NCI-H1694 treated with DMSO at 0.1 percent for 48 hours (cell line): ENCODE data around the gene TBC1D19.

Experiments used
- DNase-seq: peaks from one replicate; lab custom pipeline; 2025; lab: John Stamatoyannopoulos, UW

TBC1D19 gene

DNA sequence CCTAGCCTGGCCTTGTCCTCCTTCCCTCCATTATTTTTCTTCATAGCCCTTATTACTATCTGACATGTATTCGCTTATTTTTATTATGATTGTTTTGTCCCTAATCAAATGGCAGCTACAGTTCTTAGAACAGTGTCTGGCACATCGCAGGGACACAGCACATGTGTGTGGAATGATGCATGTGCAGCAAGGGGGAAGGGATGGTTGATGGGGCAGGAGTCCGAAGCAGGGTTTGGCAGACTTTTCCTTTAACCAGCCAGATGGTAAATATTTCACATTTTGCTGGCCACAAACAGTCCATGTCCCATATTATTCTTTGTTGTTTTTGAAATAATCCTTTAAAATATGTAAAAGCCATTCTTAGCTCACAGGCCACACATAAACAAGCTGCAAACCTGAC is 148.5 kb downstream of the TBC1D19 start:
- DNase-seq = no peak

- DNase-seq = no peak
Measured at GRCh38 chr4:26736621-26737020, 152.7 kb downstream of the TBC1D19 start.

- DNase-seq = no peak
Measured at GRCh38 chr4:26737385-26737784, 153.5 kb downstream of the TBC1D19 start.

DNA sequence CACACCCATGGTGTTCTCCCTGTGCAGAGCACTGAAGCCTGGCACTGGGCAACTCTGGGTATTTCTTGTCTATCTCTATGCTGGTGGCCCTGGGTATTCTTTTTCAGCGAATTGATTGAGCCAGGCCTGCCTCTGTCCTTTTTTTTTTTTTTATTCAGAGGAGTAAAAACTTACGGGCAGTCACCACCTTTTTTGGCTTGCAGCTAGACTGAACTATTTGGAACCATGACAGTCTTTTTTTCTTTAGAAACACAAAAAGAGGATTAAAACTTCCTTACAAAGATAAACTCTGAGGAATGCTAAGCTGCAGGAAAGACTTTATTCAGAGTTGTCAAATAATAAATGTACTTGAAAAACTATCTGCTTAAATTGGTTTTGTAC is 157.6 kb downstream of the TBC1D19 start:
- DNase-seq = no peak

GRCh38 chr4:26746802-26747213 is 162.9 kb downstream of the TBC1D19 start:
- no peak for DNase-seq

DNA sequence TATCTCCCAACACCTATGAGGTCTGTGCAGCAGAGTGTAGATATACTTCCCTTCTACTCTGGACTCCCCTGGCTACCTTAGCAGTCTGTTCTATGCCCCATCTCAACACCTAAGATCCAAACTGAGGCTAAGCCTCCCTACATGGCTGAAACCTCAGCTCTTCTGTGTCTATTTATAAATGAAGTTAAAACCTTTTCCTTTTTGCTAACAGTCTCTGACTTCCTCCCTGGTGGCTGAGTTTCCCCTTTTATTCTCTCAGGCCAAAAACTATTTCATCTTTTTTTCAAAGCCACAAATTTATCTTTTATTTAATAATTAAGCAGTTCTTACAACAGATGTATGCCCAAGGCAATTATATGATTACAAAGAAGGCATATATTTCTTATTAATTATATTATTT is 164.9 kb downstream of the TBC1D19 start:
- DNase-seq = no peak

DNA sequence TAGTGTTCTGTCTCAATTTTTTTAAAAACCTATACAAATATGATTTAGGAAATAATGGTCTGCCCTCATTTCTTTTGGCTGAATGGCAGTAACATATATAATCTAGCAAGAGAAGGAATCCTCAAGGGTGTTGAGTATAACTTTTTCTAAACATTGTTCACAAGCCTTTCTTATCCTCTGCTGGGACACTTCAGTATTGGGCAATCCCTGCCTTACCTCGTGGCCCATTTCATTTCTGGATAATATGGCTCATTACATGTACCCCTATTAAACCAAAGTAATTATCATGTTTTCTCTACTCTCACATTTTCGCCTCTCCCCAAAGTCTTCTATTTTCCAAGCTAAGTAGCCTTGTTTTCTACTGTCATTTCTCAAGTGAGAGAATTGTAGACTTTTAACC is 166.0 kb downstream of the TBC1D19 start:
- DNase-seq = no peak

DNA sequence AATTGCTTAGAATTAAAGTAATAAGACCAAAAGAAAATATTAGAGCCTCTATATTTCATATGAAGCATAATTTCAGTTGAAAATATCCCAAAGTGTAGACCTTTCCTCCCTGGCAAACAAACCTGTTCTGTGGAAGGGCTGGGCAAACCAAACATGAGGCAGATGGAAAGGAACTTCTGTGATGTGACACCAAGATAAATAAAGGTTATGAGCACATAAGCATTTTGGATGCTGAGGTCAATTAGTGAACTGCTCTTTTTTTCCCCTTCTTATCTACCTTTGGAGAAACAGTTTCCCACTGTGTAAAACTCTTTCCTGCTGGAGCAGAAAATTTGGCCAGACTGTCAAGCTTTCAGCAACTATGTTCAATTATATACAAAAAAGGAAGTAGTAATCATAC is 167.1 kb downstream of the TBC1D19 start:
- no peak for DNase-seq

DNA sequence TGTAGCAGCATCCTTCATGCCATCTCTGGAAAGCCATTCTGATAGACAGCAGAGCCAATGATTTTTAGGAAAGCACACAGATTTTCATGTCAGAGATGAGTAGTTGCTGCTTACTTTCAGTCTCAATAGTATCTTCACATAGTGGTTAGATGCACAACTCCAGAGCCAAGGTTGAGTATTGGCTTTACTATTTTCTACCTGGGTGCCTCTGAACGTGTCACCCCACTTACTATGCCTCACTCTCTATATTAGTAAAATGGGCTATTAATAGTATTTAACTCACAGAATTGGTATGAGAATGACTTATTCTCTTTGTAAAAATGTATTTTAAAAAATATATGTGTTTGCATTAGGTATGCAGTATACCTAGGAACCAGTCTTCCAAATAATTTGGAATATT is 168.0 kb downstream of the TBC1D19 start:
- DNase-seq = no peak

- no peak for DNase-seq
Measured at GRCh38 chr4:26753187-26753586, 169.3 kb downstream of the TBC1D19 start.

GRCh38 chr4:26753617-26754016 is 169.7 kb downstream of the TBC1D19 start:
- DNase-seq = no peak

GRCh38 chr4:26757751-26758150 is 173.9 kb downstream of the TBC1D19 start:
- no peak for DNase-seq

DNA sequence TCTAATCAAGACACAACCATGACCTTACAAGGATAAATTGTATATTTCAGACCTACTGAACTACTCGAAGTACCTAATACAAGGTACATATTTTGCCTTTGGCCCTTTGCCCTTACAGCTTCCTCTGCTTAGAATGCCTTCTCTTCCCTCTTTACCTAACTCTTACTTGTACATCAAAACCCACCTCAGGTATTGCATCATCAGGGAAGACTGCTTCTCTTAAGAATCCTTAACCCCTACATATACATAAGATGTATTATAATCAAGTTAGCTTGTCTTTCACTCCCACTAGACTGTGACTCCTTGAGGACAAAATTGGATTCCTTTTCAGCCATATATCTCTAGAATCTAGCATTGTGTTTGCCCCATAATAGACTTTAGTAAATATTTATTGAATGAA is 175.0 kb downstream of the TBC1D19 start:
- no peak for DNase-seq

GRCh38 chr4:26762650-26763049 is 178.8 kb downstream of the TBC1D19 start:
- no peak for DNase-seq

GRCh38 chr4:26763063-26763462 is 179.2 kb downstream of the TBC1D19 start:
- no peak for DNase-seq

DNA sequence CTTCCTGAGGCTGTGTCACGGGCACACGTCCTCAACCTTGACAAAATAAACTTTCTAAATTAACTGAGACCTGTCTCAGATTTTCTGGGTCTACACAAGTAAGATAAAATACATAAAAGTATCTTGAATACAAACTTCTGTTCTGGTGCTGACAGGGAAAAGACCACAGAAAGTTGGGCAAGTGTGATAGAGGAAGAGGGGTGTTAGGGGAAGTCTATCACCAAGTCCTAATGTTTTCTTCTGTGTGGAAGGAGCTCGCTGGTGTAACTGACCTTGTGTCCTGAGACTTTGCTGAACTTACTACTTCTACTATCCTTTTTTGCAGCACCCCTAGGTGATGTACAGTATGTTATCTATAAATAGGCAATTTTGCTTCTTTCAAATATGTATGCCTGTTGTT is 179.8 kb downstream of the TBC1D19 start:
- DNase-seq = no peak

- DNase-seq = no peak
Measured at GRCh38 chr4:26764231-26764630, 180.3 kb downstream of the TBC1D19 start.

DNA sequence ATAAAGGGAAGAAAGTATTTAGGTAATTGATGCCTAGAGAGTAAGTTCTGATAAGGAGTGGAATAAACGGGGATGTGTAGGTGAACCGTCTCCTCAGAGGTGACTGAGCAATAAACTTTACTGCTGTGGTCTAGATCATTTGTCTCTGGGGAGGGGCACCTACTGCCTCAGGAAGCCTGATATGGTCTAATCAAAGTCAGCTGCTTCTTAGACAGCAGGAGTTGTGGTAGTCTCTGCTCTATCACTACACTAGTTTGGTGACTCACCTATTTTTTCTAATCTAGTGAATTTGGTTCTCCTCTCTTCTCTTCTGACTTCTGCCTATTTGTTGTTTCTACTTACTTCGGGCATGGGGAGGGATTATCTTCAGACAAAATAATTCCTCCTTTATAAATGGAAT is 181.6 kb downstream of the TBC1D19 start:
- no peak for DNase-seq

- no peak for DNase-seq
Measured at GRCh38 chr4:26766141-26766540, 182.3 kb downstream of the TBC1D19 start.

DNA sequence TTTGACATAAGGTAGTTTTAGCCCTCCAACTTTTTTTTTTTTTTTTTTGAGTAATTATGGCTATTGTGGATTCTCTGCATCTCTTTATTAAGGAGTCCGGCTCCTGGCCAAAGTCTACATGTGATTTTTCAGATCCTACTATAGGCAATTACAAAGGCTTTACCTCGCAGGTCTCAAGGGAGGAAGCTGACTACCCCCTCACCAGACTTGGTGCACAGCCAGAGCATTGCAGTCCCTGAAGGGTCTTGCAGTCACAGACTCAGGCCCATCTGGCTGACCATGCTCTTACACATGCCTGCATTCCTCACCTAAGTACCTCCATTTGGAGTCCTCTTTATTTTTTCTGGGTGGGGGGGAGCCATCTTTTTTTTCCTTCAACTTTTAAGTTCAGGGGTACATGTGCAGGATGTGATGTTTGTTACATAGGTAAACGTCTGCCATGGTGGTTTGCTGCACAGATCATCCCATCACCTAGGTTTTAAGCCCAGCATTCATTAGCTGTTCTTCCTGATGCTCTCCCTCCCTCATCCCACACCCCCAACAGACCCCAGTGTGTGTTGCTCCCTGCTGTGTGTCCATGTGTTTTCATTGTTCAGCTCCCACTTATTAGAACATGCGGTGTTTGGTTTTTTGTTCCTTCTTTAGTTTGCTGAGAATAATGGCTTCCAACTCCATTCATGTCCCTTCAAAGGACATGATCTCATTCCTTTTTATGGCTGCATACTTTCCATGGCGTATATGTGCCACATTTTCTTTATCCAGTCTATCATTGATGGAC is 188.4 kb downstream of the TBC1D19 start:
- DNase-seq = no peak

- no peak for DNase-seq
Measured at GRCh38 chr4:26779224-26779623, 195.3 kb downstream of the TBC1D19 start.

GRCh38 chr4:26779674-26780073 is 195.8 kb downstream of the TBC1D19 start:
- peak; percentile 31 for DNase-seq

GRCh38 chr4:26780539-26780938 is 196.7 kb downstream of the TBC1D19 start:
- no peak for DNase-seq

GRCh38 chr4:26782168-26782829 is 198.4 kb downstream of the TBC1D19 start:
- DNase-seq = no peak
